A673 (cell line): ENCODE results near the gene GLIPR1. TPM values are rescaled to one million over a fixed set of nuclear protein-coding genes. Genes with fewer than 3 reads are reported as not detected.

Source experiments
- Bru-seq: library from RNA; stranded (reverse); fragments of 400-500 nt; gene quantifications from one replicate; lab custom pipeline; 2021; lab: Mats Ljungman, UMichigan
- BruChase-seq, 2 experiments: library from RNA; stranded (reverse); fragments of 400-500 nt; gene quantifications; one replicate each; lab custom pipeline; 2021; lab: Mats Ljungman, UMichigan
- BruUV-seq: library from RNA; stranded (reverse); fragments of 400-500 nt; replicated peaks from 2 replicates; lab custom pipeline; 2021; lab: Mats Ljungman, UMichigan
- CTCF ChIA-PET: fragments of 300-600 bp; sonication (Branson Sonifier 250); formaldehyde crosslinking; loops from one replicate; lab custom pipeline; 2022; ENCODE audit warnings: antibody characterized with exemption; lab: Charles Lee
- POLR2A ChIA-PET: fragments of 300-600 bp; sonication (Branson Sonifier 250); formaldehyde crosslinking; loops from one replicate; lab custom pipeline; 2022; ENCODE audit warnings: antibody characterized with exemption; ENCODE audit not compliant: low non-redundant PET; lab: Charles Lee
- DNase-seq: peaks from one replicate; pipeline ENCODE4 v3.0.0-alpha.2; 2015; ENCODE audit warnings: low spot score
- H3K27ac ChIP-seq: fragments of 200-600 bp; sonication (generic); 2 replicates; pipeline ENCODE4 v1.5.1; 2016; ENCODE audit warnings: mixed run types, low read depth, mild to moderate bottlenecking, mixed read lengths, antibody characterized with exemption, low read length; ENCODE audit not compliant: poor library complexity, severe bottlenecking
- H3K27me3 ChIP-seq: fragments of 200-600 bp; sonication (generic); replicated peaks from 2 replicates; pipeline ENCODE4 v1.6.1; 2017; ENCODE audit warnings: mixed run types, low read depth, mild to moderate bottlenecking, mixed read lengths, antibody characterized with exemption, low read length; ENCODE audit not compliant: insufficient read depth, poor library complexity
- H3K36me3 ChIP-seq: fragments of 200-600 bp; sonication (generic); 2 replicates; pipeline ENCODE4 v1.6.1; 2016; ENCODE audit warnings: mixed run types, mild to moderate bottlenecking, mixed read lengths, antibody characterized with exemption, low read length; ENCODE audit not compliant: insufficient read depth, poor library complexity, severe bottlenecking
- H3K4me1 ChIP-seq: fragments of 200-600 bp; sonication (generic); 2 replicates; pipeline ENCODE4 v1.6.1; 2017; ENCODE audit warnings: mixed run types, mild to moderate bottlenecking, mixed read lengths, antibody characterized with exemption, low read length; ENCODE audit not compliant: insufficient read depth, poor library complexity, severe bottlenecking
- H3K4me3 ChIP-seq: fragments of 200-600 bp; sonication (generic); 2 replicates; pipeline ENCODE4 v1.5.1; 2016; ENCODE audit warnings: low read depth, mixed run types, mild to moderate bottlenecking, mixed read lengths, low read length; ENCODE audit not compliant: poor library complexity, severe bottlenecking
- H3K9me3 ChIP-seq: fragments of 200-600 bp; sonication (generic); 2 replicates; pipeline ENCODE4 v1.6.1; 2016; ENCODE audit warnings: mixed run types, low read depth, mild to moderate bottlenecking, mixed read lengths, antibody characterized with exemption, low read length; ENCODE audit not compliant: poor library complexity, severe bottlenecking
- CTCF ChIP-seq: fragments of 300-800, 200-600 bp; sonication (generic); conservative IDR thresholded peaks from 2 replicates; pipeline ENCODE4 v1.5.1; 2017; ENCODE audit warnings: low read depth, mild to moderate bottlenecking, antibody characterized with exemption, low read length, moderate library complexity, mixed read lengths
- EZH2 ChIP-seq: fragments of 200-600 bp; sonication (generic); IDR thresholded peaks from 2 replicates; pipeline ENCODE4 v1.6.1; 2017; ENCODE audit warnings: borderline replicate concordance, low read depth, mild to moderate bottlenecking, mixed read lengths, antibody characterized with exemption, low read length; ENCODE audit not compliant: poor library complexity, severe bottlenecking
- intact Hi-C: fragments of 100-400 bp; cut with micrococcal nuclease; formaldehyde crosslinking; loops from one replicate; pipeline ENCODE4 v1.10.0; 2022; ENCODE audit not compliant: unreplicated experiment
- long read RNA-seq: library from polyadenylated mRNA; stranded (forward); transcript quantifications from one replicate; pipeline ENCODE4 v2.0.0, GENCODE V29; 2022
- total RNA-seq: library from RNA; stranded (reverse); gene quantifications from 2 replicates; pipeline ENCODE4 v1.2.3, GENCODE V29; 2021

Gene GLIPR1
- total RNA-seq (11.3 and 19.7 TPM in 2 replicates), Bru-seq, nascent RNA (percentile 54 among the genes with signal in this experiment), BruChase-seq, experiment 1, labeled RNA remaining after a 2-hour chase (percentile 43 among the genes with signal in this experiment), BruChase-seq, experiment 2, labeled RNA remaining after a 6-hour chase (percentile 56 among the genes with signal in this experiment)
- long read RNA-seq, full-length matches to known transcripts = 15 of 25 reads
- long read RNA-seq, partial matches to known transcripts = 0 of 25 reads
- long read RNA-seq, other reads (novel, unspliced or antisense) = 10 of 25 reads

GRCh38 chr12:75480469-75480949 lies at the start of gene GLIPR1:
Gene GLIPR1, plus strand, starts transcription at chr12:75480755. Its CDS starts 126 bp downstream, at chr12:75480881.
- Histone ChIP-seq H3K27ac (peak within 1 kb of the TSS; percentile 65), H3K36me3 (no peaks in the 10 kb centered on the region), H3K4me1 (peaks cover 27% of the 10 kb centered on the region), H3K4me3 (peak within 1 kb of the TSS; percentile 28), H3K9me3 (no peaks in the 10 kb centered on the region), H3K27me3 (no peaks in the 10 kb centered on the region)
- intact Hi-C loops = loop anchor here (5.0 to 10.0 kb wide), 3 partner anchors 88 to 796 kb away; partner anchors contain the start of genes CAPS2, GLIPR1L1 and GLIPR1L2
- TF ChIP-seq EZH2 (no peak), CTCF (no peak)
- POLR2A ChIA-PET = no interaction called here
- BruUV-seq = no TSS peak
- CTCF ChIA-PET = interaction anchor here (2.3 kb wide), 1 partner anchor 89 kb away, joined by 7 read pairs; the partner anchor contains the start of gene GLIPR1L2
- peak; percentile 84 for DNase-seq

- peaks cover 9% of the 10 kb centered on the region for H3K9me3 ChIP-seq
- intact Hi-C loops = no loop called here
- H3K4me1 ChIP-seq = no peaks in the 10 kb centered on the region
- ChIA-PET CTCF (no interaction called here), POLR2A (no interaction called here)
- no peaks in the 10 kb centered on the region for H3K27me3 ChIP-seq
- H3K27ac ChIP-seq = no peak overlapping the region
- no peak for TF ChIP-seq CTCF
- TF ChIP-seq EZH2 = no peak
- BruUV-seq = no TSS peak
- peak; percentile 5 for DNase-seq
- no peak overlapping the region for H3K4me3 ChIP-seq
- H3K36me3 ChIP-seq = no peaks in the 10 kb centered on the region
Measured at GRCh38 chr12:75432924-75433323, 47.6 kb upstream of the GLIPR1 start.

GRCh38 chr12:75437564-75437963 lies 43.0 kb upstream of the GLIPR1 start:
- BruUV-seq = no TSS peak
- intact Hi-C loops = no loop called here
- POLR2A ChIA-PET = no interaction called here
- H3K27me3 ChIP-seq = no peaks in the 10 kb centered on the region
- peak; percentile 19 for DNase-seq
- TF ChIP-seq EZH2 (no peak), CTCF (0 out of 2 replicates have a peak, but pooled peaks have one; percentile 23)
- H3K27ac ChIP-seq = no peak overlapping the region
- H3K4me1 ChIP-seq = no peaks in the 10 kb centered on the region
- no peak overlapping the region for H3K4me3 ChIP-seq
- H3K9me3 ChIP-seq = no peaks in the 10 kb centered on the region
- CTCF ChIA-PET = no interaction called here
- no peaks in the 10 kb centered on the region for H3K36me3 ChIP-seq
